ENCODE measurements around the gene ENDOD1. TPM values are rescaled to one million over a fixed set of nuclear protein-coding genes. Genes with fewer than 3 reads are reported as not detected.
"Not testable (repeated sequence)": the region's sequence is repeated elsewhere in the genome, so short reads cannot be mapped to it uniquely, and the experiment has no call there.

Gene ENDOD1
- total RNA-seq, 1 donor from 2014 or later = 38.4 TPM

DNA sequence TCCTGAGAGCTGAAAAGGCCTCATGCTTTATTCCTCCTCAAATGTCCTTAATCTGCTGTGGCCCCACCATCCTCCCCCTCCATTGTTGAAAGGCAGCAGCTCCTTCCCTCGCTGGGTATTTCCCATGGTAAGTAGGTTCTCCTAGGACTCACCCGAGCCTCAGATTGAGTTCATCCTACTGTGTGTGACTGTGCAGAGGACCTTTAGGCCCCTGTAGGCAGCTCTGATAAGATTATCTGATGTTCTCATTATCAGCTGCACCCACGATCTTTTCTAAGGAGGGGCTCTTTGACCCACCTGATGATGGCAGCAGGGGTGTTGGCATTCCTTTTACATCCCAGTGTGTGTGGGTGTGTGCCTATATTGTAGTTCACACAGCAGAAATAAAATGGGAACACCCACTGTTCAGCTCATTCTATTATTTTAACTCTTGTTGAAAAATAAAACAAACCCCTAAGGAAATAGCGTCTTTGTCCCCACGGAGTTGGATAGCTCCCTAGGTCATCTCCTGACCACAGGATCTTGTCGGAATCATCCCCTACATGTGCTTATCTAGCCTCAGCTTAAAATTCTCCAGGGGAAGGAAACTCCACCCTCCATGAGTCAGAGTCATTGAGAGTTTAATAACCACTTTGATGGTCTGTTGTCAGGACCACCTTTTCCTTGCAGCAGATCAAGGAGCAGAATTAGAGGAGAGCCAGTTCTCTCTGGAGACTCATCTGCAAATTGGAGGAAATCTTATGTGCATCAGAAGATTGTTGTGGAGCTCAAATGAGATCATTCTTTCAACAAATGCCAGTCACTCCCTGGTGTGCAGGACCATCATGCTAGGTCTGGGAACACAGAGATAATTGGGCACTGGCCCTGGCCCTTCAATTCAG is 19.3 kb downstream of the ENDOD1 start:
- Histone ChIP-seq H3K27me3 (ENCODE audit: control insufficient read depth, insufficient read depth, low read length) (no peaks in the 10 kb centered on the region), H3K4me3 (ENCODE audit: low read depth, low read length) (no peak overlapping the region), H3K36me3 (ENCODE audit: control insufficient read depth, insufficient read depth, low read length) (no peaks in the 10 kb centered on the region)
- DNase-seq (ENCODE audit: low read depth) = no peak
- TF ChIP-seq, protein P1, sequence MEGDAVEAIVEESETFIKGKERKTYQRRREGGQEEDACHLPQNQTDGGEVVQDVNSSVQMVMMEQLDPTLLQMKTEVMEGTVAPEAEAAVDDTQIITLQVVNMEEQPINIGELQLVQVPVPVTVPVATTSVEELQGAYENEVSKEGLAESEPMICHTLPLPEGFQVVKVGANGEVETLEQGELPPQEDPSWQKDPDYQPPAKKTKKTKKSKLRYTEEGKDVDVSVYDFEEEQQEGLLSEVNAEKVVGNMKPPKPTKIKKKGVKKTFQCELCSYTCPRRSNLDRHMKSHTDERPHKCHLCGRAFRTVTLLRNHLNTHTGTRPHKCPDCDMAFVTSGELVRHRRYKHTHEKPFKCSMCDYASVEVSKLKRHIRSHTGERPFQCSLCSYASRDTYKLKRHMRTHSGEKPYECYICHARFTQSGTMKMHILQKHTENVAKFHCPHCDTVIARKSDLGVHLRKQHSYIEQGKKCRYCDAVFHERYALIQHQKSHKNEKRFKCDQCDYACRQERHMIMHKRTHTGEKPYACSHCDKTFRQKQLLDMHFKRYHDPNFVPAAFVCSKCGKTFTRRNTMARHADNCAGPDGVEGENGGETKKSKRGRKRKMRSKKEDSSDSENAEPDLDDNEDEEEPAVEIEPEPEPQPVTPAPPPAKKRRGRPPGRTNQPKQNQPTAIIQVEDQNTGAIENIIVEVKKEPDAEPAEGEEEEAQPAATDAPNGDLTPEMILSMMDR (IDR thresholded peaks at IDR 0.05; ENCODE audit: insufficient read depth, low read length, poor library complexity, severe bottlenecking) = no peak

DNA sequence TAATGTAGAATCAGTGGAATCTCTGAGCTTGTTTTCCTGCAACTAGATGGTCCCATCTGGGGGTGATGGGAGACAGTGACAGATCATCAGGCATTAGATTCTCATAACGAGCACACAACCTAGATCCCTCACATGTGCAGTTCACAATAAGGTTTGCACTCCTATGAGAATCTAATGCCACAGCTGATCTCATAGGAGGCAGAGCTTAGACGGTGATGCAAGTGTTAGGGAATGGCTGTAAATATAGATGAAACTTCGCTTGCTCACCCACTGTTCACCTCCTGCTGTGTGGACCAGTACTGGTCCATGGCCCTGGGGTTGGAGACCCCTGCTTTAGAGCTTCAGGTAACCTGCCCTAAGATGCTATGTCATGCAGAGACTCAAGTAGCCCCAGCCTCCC is 21.8 kb downstream of the ENDOD1 start:
- not testable (repeated sequence) for DNase-seq (ENCODE audit: low read depth); H3K27me3 ChIP-seq (ENCODE audit: control insufficient read depth, insufficient read depth, low read length); H3K4me3 ChIP-seq (ENCODE audit: low read depth, low read length); H3K36me3 ChIP-seq (ENCODE audit: control insufficient read depth, insufficient read depth, low read length)

DNA sequence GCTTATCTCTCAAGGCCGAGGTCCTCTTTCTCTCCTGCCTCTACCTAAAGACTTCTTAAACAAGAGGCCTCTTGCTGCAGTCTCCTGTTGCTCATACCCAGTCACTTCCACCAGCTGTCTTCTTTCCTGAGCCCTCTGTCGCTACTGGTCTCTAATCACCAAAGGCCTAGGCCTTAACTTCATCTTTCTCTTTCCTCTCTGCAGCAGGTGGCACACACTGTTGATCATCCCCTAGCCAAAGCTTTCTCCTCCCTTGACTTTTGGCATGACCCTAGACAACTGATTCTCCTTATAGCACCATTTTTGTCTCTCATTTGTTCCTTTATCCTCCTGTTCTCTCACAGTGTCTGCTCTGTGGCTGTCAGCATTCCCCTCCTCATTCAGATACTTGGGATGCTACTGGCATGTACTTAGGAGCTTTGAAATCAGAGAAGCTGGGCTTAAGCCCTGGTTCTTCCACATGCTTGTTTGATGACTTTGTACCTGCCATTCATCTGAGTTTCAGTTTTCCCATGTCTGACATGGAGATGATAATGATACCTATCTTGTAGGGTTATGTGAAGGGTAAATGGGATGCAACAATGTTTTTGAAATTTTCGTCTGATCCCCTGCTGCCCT is 22.4 kb downstream of the ENDOD1 start:
- TF ChIP-seq, protein P1 (IDR thresholded peaks at IDR 0.05; ENCODE audit: insufficient read depth, low read length, poor library complexity, severe bottlenecking) = no peak
- no peaks in the 10 kb centered on the region for H3K36me3 ChIP-seq (ENCODE audit: control insufficient read depth, insufficient read depth, low read length)
- DNase-seq (ENCODE audit: low read depth) = no peak
- H3K27me3 ChIP-seq (ENCODE audit: control insufficient read depth, insufficient read depth, low read length) = no peaks in the 10 kb centered on the region
- no peak overlapping the region for H3K4me3 ChIP-seq (ENCODE audit: low read depth, low read length)

DNA sequence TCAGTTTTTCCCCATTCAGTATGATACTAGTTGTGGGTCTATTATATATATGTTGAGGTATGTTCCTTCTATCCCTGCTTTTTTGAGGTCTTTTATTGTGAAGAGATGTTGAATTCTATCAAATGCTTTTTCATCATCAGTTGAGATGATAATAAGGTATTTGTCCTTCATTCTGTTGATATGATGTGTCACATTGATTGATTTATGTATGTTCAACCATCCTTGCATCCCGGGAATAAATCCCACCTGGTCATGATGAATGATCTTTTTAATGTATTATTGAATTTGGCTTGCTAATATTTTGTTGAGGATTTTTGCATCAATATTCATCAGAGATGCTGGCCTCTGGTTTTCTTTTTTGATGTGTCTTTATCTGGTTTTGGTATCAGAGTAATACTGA is 26.0 kb downstream of the ENDOD1 start:
- no peaks in the 10 kb centered on the region for H3K27me3 ChIP-seq (ENCODE audit: control insufficient read depth, insufficient read depth, low read length)
- TF ChIP-seq, protein P1 (IDR thresholded peaks at IDR 0.05; ENCODE audit: insufficient read depth, low read length, poor library complexity, severe bottlenecking) = no peak
- DNase-seq (ENCODE audit: low read depth) = no peak
- no peaks in the 10 kb centered on the region for H3K36me3 ChIP-seq (ENCODE audit: control insufficient read depth, insufficient read depth, low read length)
- no peak overlapping the region for H3K4me3 ChIP-seq (ENCODE audit: low read depth, low read length)

DNA sequence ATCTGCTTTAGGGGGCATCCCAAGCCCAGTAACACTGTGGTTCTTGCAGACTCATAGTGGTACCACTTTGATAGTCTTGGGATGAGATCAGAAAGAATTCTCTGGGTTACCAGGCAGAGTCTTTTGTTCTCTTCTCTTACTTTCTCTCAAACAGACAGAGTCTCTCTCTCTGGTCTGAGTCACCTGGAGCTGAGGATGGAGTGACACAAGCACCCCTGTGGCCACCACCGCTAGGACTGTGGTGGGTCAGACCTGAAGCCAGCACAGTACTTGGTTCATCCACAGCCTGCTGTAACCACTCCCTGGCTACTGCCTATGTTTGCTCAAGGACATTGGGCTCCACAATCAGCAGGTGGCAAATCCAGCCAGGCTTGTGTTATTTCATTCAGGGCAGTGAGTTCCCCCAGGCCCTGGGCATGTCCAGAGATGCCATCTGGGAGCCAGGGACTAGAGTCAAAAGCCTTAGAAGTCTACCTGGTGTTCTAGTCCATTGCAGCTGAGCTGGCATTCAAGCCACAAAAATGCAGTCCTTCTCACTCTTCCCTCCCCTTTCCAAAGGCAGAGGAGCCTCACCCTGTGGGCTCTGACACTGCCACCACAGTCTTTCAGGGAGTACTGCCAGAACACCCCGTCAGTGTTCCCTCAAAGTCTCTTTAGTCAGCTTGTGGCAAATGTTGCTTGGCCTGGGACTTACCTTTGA is 29.9 kb downstream of the ENDOD1 start:
- H3K36me3 ChIP-seq (ENCODE audit: control insufficient read depth, insufficient read depth, low read length) = no peaks in the 10 kb centered on the region
- H3K27me3 ChIP-seq (ENCODE audit: control insufficient read depth, insufficient read depth, low read length) = no peaks in the 10 kb centered on the region
- TF ChIP-seq, protein P1 (IDR thresholded peaks at IDR 0.05; ENCODE audit: insufficient read depth, low read length, poor library complexity, severe bottlenecking) = no peak
- DNase-seq (ENCODE audit: low read depth) = no peak
- no peak overlapping the region for H3K4me3 ChIP-seq (ENCODE audit: low read depth, low read length)

DNA sequence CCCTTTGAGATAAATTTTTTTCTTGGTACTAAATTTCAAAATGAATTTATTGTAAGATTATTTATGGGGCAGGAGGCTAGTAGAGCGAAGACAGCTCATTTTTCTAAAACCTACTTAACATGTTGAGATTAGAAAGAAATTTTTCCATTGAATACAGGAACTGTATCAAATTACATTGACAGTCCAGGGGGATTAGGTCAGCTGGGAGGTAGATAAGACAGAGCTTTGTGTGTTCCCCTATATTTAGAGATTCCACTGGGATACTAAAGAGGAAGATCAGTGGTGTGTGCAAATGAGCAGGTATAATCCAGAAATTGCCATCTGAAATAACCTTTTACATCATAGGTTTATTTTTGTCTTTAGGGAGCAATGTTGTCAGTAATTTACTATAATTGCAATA is 32.1 kb downstream of the ENDOD1 start:
- H3K27me3 ChIP-seq (ENCODE audit: control insufficient read depth, insufficient read depth, low read length) = no peaks in the 10 kb centered on the region
- no peaks in the 10 kb centered on the region for H3K36me3 ChIP-seq (ENCODE audit: control insufficient read depth, insufficient read depth, low read length)
- H3K4me3 ChIP-seq (ENCODE audit: low read depth, low read length) = no peak overlapping the region
- no peak for DNase-seq (ENCODE audit: low read depth)
- TF ChIP-seq, protein P1 (IDR thresholded peaks at IDR 0.05; ENCODE audit: insufficient read depth, low read length, poor library complexity, severe bottlenecking) = no peak

All from kidney epithelial cell (primary cell).